A204.1 (cell line): Measurements from ENCODE around the gene SLC5A10.

ENCODE experiments used
- FAIRE-seq: peaks from 2 replicates; lab custom pipeline; 2012; peaks lifted over from hg19 to GRCh38; lab: Jason Lieb, UNC

Gene SLC5A10

DNA sequence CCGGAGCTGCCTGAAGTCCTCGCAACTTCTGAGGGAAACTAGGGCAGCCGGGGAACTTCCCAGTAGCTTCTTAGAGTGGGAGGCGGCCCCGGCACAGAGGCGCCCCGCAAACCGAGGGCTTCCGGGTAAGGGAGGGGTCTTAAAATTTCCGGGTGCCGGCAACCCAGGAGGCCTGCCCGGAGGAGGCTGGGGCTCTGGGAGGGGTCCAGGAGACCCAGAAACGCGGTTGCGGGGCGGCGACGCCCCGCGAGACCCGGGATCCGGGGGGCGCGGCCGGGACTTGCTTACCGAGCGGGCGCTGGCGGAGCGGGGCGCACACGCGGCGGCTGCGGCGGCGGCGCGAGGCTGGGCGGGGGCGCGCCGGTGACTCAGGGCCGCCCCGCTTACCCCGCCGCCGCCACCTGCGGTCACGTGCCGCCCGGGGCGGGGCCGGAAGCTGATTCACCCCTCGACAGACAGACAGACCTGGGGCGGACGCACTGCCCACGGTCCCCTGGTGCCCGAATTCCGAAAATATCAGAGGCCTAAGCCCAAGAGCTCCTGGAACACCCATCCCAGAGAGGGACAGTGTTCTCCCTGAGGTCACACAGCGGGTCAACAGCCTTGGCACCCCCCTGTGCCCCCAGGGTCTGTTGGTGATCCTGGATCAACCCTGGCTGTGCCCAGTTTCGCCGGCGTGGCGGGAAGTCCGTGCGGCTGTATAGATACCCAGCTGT is 52.6 kb downstream of the SLC5A10 start, which contains the start of gene FAM83G:
Gene FAM83G (minus strand): TSS at position 344 of the 716 bp plus-strand sequence. CDS start 723 bp downstream, outside the sequence.
- FAIRE-seq: no peak

DNA sequence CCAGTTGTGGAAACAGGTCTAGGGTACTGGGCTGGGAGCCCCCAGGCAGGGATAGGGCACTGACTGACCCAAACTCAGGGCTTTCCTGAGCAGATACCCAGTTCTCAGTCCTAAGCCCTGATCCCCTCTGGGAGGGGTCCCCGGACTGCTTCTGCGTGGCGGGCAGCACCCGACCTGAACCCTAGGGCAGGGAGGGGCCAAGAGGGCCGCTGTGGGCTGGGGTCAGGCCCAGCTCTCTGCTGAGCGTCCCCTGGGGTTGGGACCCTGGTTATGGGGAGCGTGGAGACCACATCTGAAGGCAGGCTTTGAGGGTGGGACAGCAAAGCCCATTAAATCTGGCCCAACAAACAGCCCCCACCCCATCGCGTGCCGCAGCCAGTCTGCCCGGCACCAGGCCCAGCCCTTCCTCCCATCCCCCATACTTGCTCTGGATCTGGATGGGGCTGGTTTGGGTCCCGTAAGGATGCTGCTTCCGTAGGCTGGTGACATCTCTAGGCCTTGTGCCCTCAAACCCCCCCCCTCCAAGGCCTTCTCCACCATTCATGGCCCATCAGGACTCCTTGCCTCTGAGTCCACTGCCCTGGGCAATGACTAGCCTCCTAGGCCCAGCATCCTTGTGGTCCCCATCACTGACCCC is 53.3 kb downstream of the SLC5A10 start:
- FAIRE-seq: no peak

DNA sequence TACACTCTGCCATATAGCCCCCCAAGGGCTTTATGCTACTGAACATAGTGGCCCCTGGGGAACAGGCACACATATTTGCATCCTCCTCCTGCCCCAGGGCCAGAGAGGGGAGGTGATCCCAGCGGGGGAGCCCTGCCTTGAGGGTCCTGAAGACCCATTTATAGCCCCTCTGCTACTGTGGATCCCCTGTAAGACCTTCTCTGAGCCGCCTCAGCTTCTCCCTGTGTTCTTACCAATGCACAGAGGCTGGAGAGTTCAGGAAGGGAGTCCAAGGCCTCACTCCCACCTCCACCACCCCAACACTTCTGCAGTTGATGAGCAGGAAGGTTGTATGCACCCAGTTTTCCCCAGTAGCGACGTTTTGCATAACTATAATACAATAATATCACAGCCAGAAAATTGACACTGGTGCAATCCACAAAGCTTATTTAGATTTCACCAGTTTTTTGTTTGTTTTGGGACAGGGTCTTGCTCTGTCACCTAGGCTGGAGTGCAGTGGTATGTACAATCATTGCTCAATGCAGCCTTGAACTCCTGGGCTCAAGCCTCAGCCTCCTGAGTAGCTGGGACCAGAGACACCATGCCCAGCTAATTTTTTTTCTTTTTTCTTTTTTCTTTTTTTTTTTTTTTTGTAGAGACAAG is 53.9 kb downstream of the SLC5A10 start:
- FAIRE-seq: no peak

DNA sequence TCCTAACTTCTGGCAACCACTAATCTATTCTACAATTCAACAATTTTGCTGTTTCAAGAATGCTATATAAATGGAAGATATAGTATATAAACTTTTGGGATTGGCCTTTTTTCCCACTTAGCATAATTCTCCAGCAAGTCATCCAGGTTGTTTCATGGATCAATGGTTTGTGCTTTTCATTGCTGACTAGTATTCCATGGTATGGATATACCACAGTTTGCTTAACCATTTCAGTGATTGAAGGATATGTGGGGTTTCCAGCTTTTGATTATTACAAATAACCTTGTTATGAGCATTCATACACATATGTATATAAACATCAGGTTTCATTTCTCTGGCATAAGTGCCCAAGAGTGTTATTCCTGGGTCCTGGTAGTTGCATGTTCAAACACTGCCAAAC is 54.7 kb downstream of the SLC5A10 start:
- no peak for FAIRE-seq

GRCh38 chr17:19009970-19010369 is 58.0 kb downstream of the SLC5A10 start:
- no peak for FAIRE-seq

DNA sequence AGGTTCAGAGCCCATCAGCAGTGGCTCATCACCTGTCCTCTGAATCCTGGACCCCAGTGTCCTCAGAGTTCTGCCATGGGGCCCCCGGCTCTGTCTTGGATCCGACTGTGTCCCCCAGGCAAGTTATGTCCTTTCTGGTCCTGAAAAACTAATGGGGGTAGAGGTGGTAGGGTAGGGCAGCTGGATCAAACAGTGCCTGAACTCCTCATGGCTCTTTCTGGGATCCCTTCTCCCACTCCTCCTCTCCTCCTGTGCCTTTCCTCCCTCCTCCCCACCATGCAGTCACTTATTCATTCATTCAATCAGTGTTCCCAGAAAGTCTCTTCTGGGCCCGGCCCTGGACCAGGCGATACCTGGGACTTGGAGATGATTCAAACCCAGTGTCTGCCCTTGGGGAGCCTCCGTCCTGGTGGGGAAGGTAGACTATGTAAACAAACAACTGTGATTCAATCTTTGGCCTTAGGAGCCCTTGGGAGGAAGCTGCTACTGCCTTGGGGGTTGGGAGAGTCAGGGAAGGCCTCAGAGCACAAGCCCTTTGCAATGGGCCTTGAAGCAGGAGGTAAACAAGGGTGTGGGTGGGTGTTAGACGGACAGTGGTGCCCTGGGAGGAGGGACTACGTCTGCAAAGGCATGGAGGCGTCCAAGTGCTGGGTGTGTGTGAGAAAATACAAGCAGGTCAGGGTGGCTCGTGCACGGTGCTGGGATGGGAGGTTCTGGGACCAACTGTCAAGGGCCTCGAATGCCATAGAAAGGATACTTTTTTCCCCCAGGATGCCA is 59.0 kb downstream of the SLC5A10 start:
- no peak for FAIRE-seq

DNA sequence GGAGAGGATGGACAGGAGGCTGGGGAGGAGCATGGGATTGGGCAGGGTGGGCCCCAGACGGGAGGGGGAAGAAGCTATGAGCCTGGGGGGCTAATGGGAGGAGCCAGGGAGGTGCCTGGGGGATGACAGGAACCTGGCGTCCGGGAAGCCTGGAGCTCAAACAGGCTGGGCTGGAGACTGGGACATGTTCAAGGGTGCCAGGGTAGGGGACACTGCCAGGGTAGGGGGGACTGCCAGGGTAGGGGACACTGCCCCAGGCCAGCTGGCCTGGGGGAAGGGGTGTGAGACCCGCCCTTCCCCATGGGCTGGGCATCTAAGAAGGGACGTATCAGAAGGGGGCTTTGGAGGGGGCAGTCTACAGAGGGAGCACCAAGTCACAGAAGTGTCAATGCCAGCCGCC is 59.6 kb downstream of the SLC5A10 start:
- no peak for FAIRE-seq

GRCh38 chr17:19012171-19013080 is 60.5 kb downstream of the SLC5A10 start:
- no peak for FAIRE-seq

DNA sequence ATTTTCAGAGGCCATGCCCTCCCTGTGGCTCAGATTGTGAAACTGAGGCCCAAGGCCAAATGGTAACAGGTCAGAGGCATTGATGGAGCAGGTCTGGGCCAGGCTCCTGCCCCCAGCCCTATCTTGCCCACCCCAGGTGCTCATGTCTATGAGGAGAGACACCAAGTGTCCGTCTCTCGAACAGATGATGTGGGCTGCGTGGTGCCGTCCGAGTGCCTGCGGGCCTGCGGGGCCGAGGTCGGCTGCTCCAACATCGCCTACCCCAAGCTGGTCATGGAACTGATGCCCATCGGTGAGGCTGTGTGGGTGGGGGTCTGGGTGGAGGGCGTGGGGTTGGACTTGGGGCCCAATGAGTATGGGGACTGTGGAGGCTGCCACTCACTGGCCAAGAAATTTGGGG is 61.3 kb downstream of the SLC5A10 start:
- no peak for FAIRE-seq

- no peak for FAIRE-seq
Measured at GRCh38 chr17:19013806-19014627, 62.1 kb downstream of the SLC5A10 start.

DNA sequence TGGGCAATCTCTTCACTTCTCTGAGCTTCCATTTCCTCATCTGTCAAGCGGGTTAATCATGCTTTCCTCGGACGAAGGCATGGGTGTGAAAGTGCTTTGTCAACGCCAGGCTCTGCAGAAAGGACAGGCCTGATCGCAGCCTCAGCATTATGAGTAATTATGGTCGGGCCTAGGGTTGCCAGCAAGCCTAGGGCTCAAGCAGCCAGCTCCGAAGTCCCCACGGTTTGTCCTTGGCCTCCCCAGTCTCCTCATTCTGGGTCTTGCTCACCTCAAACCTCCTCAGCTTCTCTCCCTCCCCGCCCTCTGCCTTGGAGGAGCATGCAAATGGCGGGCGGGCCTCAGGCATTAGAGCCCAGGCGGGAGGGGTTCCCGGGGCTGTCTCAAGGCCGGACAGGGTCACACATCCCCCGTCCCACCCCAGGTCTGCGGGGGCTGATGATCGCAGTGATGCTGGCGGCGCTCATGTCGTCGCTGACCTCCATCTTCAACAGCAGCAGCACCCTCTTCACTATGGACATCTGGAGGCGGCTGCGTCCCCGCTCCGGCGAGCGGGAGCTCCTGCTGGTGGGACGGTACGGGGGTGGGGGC is 62.8 kb downstream of the SLC5A10 start:
- no peak for FAIRE-seq

GRCh38 chr17:19015428-19015827 is 63.5 kb downstream of the SLC5A10 start:
- FAIRE-seq: no peak

DNA sequence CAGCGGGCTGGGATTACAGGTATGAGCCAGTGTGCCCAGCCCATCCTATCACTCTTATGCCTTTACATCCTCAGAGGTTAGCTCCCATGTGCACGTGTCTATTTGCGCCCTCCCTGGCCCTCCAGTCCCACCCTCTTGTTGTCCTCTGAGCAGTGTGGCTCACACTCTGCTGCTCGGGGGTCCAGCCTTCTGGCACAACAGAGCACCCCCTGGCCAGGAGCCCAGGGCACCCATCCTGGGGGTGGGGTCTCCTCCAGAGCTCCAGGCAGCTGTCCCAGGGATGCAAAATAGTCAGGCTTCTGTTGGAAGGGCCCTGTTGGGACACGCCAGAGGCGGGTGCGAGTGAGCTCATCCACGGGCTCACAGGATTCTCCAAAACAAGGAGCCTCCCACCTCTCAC is 64.3 kb downstream of the SLC5A10 start:
- no peak for FAIRE-seq

DNA sequence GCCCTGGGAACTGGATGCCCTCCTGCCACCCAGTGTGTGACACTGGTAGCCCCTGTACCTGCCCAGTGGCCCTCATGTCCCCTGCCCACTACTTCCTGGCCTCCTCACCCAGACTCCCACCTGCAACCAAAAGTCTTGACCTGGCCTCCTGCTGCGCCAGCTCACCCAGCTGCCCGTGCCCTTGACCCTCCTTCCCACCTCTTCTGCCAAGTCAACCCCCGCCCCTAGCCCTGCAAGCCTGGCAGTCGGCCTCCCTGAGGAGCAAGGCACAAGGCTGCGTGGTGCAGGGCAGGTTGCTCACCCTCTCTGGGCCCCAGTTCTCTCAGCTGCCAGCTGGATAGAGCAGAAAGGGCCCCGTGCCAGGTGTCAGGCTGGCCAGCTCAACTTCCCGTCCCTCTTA is 64.9 kb downstream of the SLC5A10 start:
- FAIRE-seq: no peak

DNA sequence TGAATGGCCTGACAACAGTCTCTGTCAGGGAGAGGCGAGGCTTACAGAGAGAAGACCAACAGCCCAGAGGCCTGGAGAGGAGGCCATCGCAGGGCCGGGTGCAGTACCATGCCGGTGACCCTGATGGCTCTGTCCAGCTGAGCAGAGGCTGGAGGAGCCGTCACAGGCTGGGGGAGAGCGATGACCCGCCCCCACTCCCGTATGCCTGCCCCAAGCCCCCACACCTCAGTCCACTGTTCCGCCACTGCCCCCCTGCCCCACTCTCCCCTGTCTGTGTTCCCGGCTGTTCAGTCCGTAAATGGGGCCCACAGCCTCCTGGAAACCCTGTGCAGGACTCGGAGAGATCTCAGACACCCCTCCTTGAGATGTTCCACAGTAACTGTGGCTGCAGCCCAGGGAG is 65.4 kb downstream of the SLC5A10 start:
- FAIRE-seq: no peak

DNA sequence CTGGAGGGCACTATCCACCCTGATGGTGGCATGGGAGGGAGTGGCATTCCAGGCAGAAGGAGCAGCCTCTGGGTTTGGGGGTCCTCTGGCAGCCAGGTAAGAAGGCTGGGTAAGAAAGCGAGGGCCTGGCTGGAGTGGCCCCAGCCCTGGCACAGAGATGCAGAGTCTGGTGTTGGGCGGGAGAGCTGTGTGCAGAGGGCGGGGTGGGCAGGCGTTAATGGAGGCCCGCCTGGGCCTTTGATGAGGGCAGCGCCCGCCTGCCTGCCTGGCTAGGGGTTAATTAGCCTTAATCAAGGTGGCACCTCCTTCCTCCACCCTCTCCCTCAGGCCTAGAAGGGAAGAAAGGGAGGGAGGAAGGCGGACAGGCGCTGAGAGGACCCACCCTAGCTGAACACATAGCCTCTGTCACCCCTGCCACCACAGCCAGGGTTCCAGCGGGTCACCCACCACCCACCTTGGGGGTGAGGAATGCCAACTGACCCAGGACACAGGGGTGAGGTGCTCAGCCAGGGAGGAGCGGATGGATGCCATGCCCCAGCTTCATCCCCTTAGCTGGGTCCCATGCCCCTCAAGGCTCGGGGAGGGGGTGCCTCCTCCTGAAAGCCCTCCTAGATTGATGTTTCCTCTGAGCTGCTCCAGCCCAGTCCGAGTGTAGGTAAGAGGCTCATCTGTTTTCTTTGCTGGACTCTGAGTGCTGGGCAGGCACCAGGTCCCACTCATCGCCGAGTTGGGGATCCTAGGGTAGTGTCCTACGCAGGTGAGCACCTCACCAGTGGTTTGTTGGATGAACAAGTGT is 66.0 kb downstream of the SLC5A10 start:
- no peak for FAIRE-seq

DNA sequence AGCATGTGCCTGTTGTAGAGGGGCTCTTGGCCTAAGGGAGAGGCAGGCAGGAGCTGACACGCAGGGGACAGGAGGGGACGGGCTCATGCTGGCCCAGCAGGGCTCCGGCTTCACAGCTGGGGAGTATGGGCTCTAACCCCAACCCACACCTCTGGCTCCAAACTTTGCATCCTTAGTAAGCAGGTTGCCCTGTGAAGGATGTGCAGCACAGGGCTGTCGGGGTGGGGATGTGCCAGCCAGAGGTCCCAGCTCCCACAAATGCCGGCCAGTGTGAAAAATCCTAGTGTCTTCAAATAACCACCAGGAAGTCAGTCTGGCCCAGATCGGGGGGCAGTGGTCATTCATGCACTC is 66.6 kb downstream of the SLC5A10 start:
- FAIRE-seq: no peak

DNA sequence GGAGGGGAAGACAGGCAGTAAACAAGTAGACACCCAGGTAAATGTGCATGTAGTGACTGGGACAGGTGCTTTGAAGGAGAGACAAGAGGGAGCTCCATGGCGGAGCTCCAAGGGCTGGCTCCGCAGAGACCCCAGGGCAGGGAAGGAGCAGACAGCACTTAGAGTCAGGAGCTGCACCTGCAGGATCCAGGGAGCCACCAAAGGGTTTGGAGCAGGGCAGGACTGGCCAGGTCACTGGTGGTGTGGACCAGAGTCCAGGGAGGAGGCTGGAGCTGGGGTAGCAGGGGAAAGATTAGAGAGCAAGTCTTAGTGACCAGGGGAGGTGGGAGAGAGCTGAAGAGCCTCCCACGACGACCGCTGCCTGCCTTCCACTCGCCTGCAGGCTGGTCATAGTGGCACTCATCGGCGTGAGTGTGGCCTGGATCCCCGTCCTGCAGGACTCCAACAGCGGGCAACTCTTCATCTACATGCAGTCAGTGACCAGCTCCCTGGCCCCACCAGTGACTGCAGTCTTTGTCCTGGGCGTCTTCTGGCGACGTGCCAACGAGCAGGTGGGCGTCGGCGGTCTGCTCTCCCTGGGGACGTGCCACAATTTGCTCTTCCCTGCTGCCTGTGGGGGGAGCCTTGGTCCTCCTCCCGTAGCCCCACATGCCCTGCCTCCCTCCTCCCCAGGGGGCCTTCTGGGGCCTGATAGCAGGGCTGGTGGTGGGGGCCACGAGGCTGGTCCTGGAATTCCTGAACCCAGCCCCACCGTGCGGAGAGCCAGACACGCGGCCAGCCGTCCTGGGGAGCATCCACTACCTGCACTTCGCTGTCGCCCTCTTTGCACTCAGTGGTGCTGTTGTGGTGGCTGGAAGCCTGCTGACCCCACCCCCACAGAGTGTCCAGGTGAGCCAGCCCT is 67.3 kb downstream of the SLC5A10 start:
- no peak for FAIRE-seq

DNA sequence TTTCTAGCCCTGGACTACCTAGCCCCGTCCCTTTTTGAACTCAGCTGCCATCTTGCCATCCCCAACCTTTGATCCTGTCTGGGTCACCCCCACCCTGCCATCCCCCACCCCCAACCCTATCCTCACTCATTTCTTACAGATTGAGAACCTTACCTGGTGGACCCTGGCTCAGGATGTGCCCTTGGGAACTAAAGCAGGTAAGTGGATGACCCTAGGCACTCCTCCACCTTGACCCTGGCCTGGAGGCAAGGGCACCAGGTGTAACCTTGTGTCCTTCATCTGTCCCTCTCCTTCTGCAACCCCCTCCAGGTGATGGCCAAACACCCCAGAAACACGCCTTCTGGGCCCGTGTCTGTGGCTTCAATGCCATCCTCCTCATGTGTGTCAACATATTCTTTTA is 68.1 kb downstream of the SLC5A10 start:
- no peak for FAIRE-seq
